ENCODE measurements around the gene FCAMR. TPM values are rescaled to one million over a fixed set of nuclear protein-coding genes. Genes with fewer than 3 reads are reported as not detected.

FCAMR gene
- total and polyA plus RNA-seq, 2 of the 4 experiments (the other 2 are of a cell fraction) = not detected

- Histone ChIP-seq H2AK9ac (replicated peaks; ENCODE audit: low read depth, low read length, poor library complexity) (no peak overlapping the region), H3K4ac (ENCODE audit: low read depth, low read length) (no peak overlapping the region), H3K4me1 (ENCODE audit: control insufficient read depth, insufficient read depth, low read length) (no peaks in the 10 kb centered on the region), H4K91ac (ENCODE audit: insufficient read depth, low read depth, low read length) (no peak overlapping the region), H3K56ac (ENCODE audit: extremely low read depth, insufficient read depth, low read length) (no peak overlapping the region), H2BK15ac (ENCODE audit: low read depth, low read length) (no peak overlapping the region), H3K36me3 (ENCODE audit: control insufficient read depth, insufficient read depth, low read length) (no peaks in the 10 kb centered on the region), H3K9me1 (ENCODE audit: insufficient read depth, low read length) (no peaks in the 10 kb centered on the region; the same call in 1 of the 2 replicates), H3K23ac (ENCODE audit: low read depth, low read length) (no peak overlapping the region), H2BK20ac (ENCODE audit: low read depth, low read length) (no peak overlapping the region), H3K4me3 (ENCODE audit: insufficient read depth, low read depth, low read length) (no peak overlapping the region), H3K9ac (ENCODE audit: low read depth, low read length) (no peak overlapping the region), H2BK120ac (ENCODE audit: low read depth, low read length) (no peak overlapping the region), H3K79me1 (ENCODE audit: low read depth in 1 of 2, low read length in 2 of 2) (no peaks in the 10 kb centered on the region), H3K27ac (ENCODE audit: insufficient read depth, low read length) (no peak overlapping the region), H4K8ac (ENCODE audit: low read depth in 2 of 2, low read length in 2 of 2) (no peak overlapping the region), H3K18ac (ENCODE audit: low read depth, low read length) (no peak overlapping the region), H2BK5ac (ENCODE audit: low read depth, low read length, poor library complexity, severe bottlenecking) (no peak overlapping the region), H3K27me3 (ENCODE audit: control insufficient read depth, insufficient read depth, low read length) (peaks cover 26% of the 10 kb centered on the region), H3K4me2 (ENCODE audit: low read depth, low read length) (no peak overlapping the region), H3K14ac (replicated peaks; ENCODE audit: low read depth, low read length) (no peak overlapping the region), H4K20me1 (ENCODE audit: insufficient read depth, low read length) (no peaks in the 10 kb centered on the region), H4K5ac (ENCODE audit: low read depth, low read length) (no peak overlapping the region), H2AK5ac (ENCODE audit: low read depth, low read length) (no peak overlapping the region), H2AFZ (replicated peaks; ENCODE audit: low read length, poor library complexity) (no peak overlapping the region), H3K9me3 (ENCODE audit: control insufficient read depth, insufficient read depth, low read length) (no peaks in the 10 kb centered on the region)
- DNase-seq (peak; percentile 37), ATAC-seq (ENCODE audit: low read depth) (no peak)
- WGBS, 2 experiments (ENCODE audit: extremely low coverage in 2 of 2, insufficient read length in 1 of 2) = no CpG with 5 or more reads among the region's 5 CpGs
- TF ChIP-seq POLR2A (IDR thresholded peaks at IDR 0.05; ENCODE audit: low read depth, low read length) (no peak), MAFK (IDR thresholded peaks at IDR 0.05; ENCODE audit: low read depth, low read length) (no peak), RAD21 (IDR thresholded peaks at IDR 0.05; ENCODE audit: low read length) (no peak), NFE2L2 (IDR thresholded peaks at IDR 0.05; ENCODE audit: low read depth, low read length) (no peak), CHD1 (IDR thresholded peaks at IDR 0.05; ENCODE audit: low read depth, low read length) (no peak), CEBPB (IDR thresholded peaks at IDR 0.05; ENCODE audit: low read depth, low read length) (no peak), FOS (IDR thresholded peaks at IDR 0.05; ENCODE audit: low read depth, low read length) (no peak), RCOR1 (IDR thresholded peaks at IDR 0.05; ENCODE audit: insufficient replicate concordance, low read length) (no peak), BHLHE40 (IDR thresholded peaks at IDR 0.05; ENCODE audit: low read depth, low read length) (no peak), RFX5 (IDR thresholded peaks at IDR 0.05; ENCODE audit: low read depth, low read length) (no peak), MAZ (IDR thresholded peaks at IDR 0.05; ENCODE audit: borderline replicate concordance, low read depth, low read length) (no peak), MXI1 (IDR thresholded peaks at IDR 0.05; ENCODE audit: borderline replicate concordance, low read depth, low read length) (no peak), SMC3 (IDR thresholded peaks at IDR 0.05; ENCODE audit: low read depth, low read length) (no peak)
- TF ChIP-seq, protein P1, sequence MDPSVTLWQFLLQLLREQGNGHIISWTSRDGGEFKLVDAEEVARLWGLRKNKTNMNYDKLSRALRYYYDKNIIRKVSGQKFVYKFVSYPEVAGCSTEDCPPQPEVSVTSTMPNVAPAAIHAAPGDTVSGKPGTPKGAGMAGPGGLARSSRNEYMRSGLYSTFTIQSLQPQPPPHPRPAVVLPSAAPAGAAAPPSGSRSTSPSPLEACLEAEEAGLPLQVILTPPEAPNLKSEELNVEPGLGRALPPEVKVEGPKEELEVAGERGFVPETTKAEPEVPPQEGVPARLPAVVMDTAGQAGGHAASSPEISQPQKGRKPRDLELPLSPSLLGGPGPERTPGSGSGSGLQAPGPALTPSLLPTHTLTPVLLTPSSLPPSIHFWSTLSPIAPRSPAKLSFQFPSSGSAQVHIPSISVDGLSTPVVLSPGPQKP (IDR thresholded peaks at IDR 0.05; ENCODE audit: borderline replicate concordance, low read depth, low read length) = no peak
- TF ChIP-seq, protein P2, sequence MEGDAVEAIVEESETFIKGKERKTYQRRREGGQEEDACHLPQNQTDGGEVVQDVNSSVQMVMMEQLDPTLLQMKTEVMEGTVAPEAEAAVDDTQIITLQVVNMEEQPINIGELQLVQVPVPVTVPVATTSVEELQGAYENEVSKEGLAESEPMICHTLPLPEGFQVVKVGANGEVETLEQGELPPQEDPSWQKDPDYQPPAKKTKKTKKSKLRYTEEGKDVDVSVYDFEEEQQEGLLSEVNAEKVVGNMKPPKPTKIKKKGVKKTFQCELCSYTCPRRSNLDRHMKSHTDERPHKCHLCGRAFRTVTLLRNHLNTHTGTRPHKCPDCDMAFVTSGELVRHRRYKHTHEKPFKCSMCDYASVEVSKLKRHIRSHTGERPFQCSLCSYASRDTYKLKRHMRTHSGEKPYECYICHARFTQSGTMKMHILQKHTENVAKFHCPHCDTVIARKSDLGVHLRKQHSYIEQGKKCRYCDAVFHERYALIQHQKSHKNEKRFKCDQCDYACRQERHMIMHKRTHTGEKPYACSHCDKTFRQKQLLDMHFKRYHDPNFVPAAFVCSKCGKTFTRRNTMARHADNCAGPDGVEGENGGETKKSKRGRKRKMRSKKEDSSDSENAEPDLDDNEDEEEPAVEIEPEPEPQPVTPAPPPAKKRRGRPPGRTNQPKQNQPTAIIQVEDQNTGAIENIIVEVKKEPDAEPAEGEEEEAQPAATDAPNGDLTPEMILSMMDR (conservative IDR thresholded peaks at IDR 0.05; ENCODE audit: low read depth, low read length) = no peak
- TF ChIP-seq, protein P3, sequence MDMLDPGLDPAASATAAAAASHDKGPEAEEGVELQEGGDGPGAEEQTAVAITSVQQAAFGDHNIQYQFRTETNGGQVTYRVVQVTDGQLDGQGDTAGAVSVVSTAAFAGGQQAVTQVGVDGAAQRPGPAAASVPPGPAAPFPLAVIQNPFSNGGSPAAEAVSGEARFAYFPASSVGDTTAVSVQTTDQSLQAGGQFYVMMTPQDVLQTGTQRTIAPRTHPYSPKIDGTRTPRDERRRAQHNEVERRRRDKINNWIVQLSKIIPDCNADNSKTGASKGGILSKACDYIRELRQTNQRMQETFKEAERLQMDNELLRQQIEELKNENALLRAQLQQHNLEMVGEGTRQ (IDR thresholded peaks at IDR 0.05; ENCODE audit: low read depth, low read length) = no peak
- POLR2A ChIA-PET (ENCODE audit: unreplicated experiment) = no interaction called here
- no TSS peak for BruUV-seq (replicated peaks)
- CTCF ChIA-PET = no interaction called here
- in situ Hi-C loops (cut with MboI; ENCODE audit: low sequenced_read_pairs) (no loop called here), intact Hi-C loops (cut with micrococcal nuclease) (no loop called here), dilution Hi-C loops (cut with HindIII; ENCODE audit: low sequenced_read_pairs, unreplicated experiment) (no loop called here)
These were observed 7.0 kb downstream of the FCAMR start for GRCh38 chr1:206963119-206963712.

Data from IMR-90 (cell line).